ENCODE data around the gene SERPINI1.

GRCh38 chr3:167762296-167762695 is 26.8 kb downstream of the SERPINI1 start:
- TF ChIP-seq GTF2F1 (IDR thresholded peaks at IDR 0.05; ENCODE audit: borderline replicate concordance, low read depth, low read length) (no peak), EZH2 (IDR thresholded peaks at IDR 0.05; ENCODE audit: low read depth, low read length, severe bottlenecking) (no peak), CTCF (IDR thresholded peaks at IDR 0.05; ENCODE audit: control extremely low read depth in 1 of 3, insufficient read depth in 1 of 3, low read depth in 1 of 3, low read length in 3 of 3) (no peak), EP300 (IDR thresholded peaks at IDR 0.05; ENCODE audit: borderline replicate concordance in 1 of 2, low read depth in 2 of 2, low read length in 2 of 2) (no peak), POLR2AphosphoS5 (IDR thresholded peaks at IDR 0.05; ENCODE audit: low read depth, low read length) (no peak), RAD21 (IDR thresholded peaks at IDR 0.05 in 1 of 2, conservative IDR thresholded peaks at IDR 0.05 in 1 of 2; ENCODE audit: low read depth in 2 of 2, low read length in 2 of 2) (no peak), SP1 (IDR thresholded peaks at IDR 0.05; ENCODE audit: low read depth, low read length) (no peak)

Data from H1 (cell line).